ENCODE data around the gene MOK. TPM values are rescaled to one million over a fixed set of nuclear protein-coding genes. Genes with fewer than 3 reads are reported as not detected.

Gene MOK
- total RNA-seq, 4 donors from 2014 or later, result 13.0 to 25.4 (median 17.0) TPM

- H3K27me3 ChIP-seq, result no peaks in the 10 kb centered on the region
- H3K36me3 ChIP-seq, result no peaks in the 10 kb centered on the region
- no peaks in the 10 kb centered on the region for H3K9me3 ChIP-seq
- 91% methylated on average over 2 of the region's 2 CpGs for WGBS
- TF ChIP-seq CTCF (IDR thresholded peaks at IDR 0.05) (no peak), EP300 (IDR thresholded peaks at IDR 0.05) (no peak), POLR2A (IDR thresholded peaks at IDR 0.05) (no peak), POLR2AphosphoS5 (IDR thresholded peaks at IDR 0.05) (no peak)
- no peaks in the 10 kb centered on the region for H3K4me1 ChIP-seq
- DNase-seq (ENCODE audit: low spot score in 2 of 2), result no peak
- H3K27ac ChIP-seq, result no peak overlapping the region
- H3K4me3 ChIP-seq, result no peak overlapping the region
These were observed 16.8 kb downstream of the MOK start for GRCh38 chr14:102288139-102288538.

- H3K4me3 ChIP-seq, result no peak overlapping the region
- H3K27me3 ChIP-seq, result no peaks in the 10 kb centered on the region
- peaks cover 14% of the 10 kb centered on the region for H3K36me3 ChIP-seq
- no peaks in the 10 kb centered on the region for H3K4me1 ChIP-seq
- TF ChIP-seq POLR2AphosphoS5 (IDR thresholded peaks at IDR 0.05) (no peak), CTCF (IDR thresholded peaks at IDR 0.05) (no peak), POLR2A (IDR thresholded peaks at IDR 0.05) (no peak), EP300 (IDR thresholded peaks at IDR 0.05) (no peak)
- H3K9me3 ChIP-seq, result no peaks in the 10 kb centered on the region
- H3K27ac ChIP-seq, result no peak overlapping the region
- WGBS, result 95% methylated on average over 2 of the region's 2 CpGs
- no peak for DNase-seq (ENCODE audit: low spot score in 2 of 2)
These were observed 19.9 kb downstream of the MOK start for GRCh38 chr14:102285106-102285505.

GRCh38 chr14:102283631-102284129, 21.3 kb downstream of the MOK start:
- H3K36me3 ChIP-seq, result peaks cover 15% of the 10 kb centered on the region
- H3K27ac ChIP-seq, result no peak overlapping the region
- no peaks in the 10 kb centered on the region for H3K9me3 ChIP-seq
- WGBS, result 50% methylated on average over 2 of the region's 2 CpGs
- DNase-seq (ENCODE audit: low spot score in 2 of 2), result no peak
- H3K4me1 ChIP-seq, result no peaks in the 10 kb centered on the region
- no peak for TF ChIP-seq POLR2AphosphoS5 (IDR thresholded peaks at IDR 0.05)
- TF ChIP-seq EP300 (IDR thresholded peaks at IDR 0.05), result no peak
- no peak for TF ChIP-seq CTCF (IDR thresholded peaks at IDR 0.05)
- no peak for TF ChIP-seq POLR2A (IDR thresholded peaks at IDR 0.05)
- H3K4me3 ChIP-seq, result no peak overlapping the region
- H3K27me3 ChIP-seq, result no peaks in the 10 kb centered on the region

GRCh38 chr14:102282751-102283465, 22.1 kb downstream of the MOK start:
- Histone ChIP-seq H3K4me3 (no peak overlapping the region), H3K27me3 (no peaks in the 10 kb centered on the region), H3K36me3 (peaks cover 15% of the 10 kb centered on the region), H3K4me1 (no peaks in the 10 kb centered on the region), H3K27ac (no peak overlapping the region), H3K9me3 (no peaks in the 10 kb centered on the region)
- no peak for TF ChIP-seq POLR2AphosphoS5 (IDR thresholded peaks at IDR 0.05)
- no peak for TF ChIP-seq CTCF (IDR thresholded peaks at IDR 0.05)
- TF ChIP-seq EP300 (IDR thresholded peaks at IDR 0.05), result no peak
- TF ChIP-seq POLR2A (IDR thresholded peaks at IDR 0.05), result no peak
- DNase-seq (ENCODE audit: low spot score in 2 of 2), result no peak
- 80% methylated on average over 9 of the region's 9 CpGs for WGBS

- peaks cover 15% of the 10 kb centered on the region for H3K36me3 ChIP-seq
- no peaks in the 10 kb centered on the region for H3K27me3 ChIP-seq
- DNase-seq (ENCODE audit: low spot score in 2 of 2), result no peak
- H3K4me3 ChIP-seq, result no peak overlapping the region
- 91% methylated on average over 8 of the region's 8 CpGs for WGBS
- H3K27ac ChIP-seq, result no peak overlapping the region
- H3K4me1 ChIP-seq, result no peaks in the 10 kb centered on the region
- TF ChIP-seq CTCF (IDR thresholded peaks at IDR 0.05) (no peak), POLR2A (IDR thresholded peaks at IDR 0.05) (no peak), EP300 (IDR thresholded peaks at IDR 0.05) (no peak), POLR2AphosphoS5 (IDR thresholded peaks at IDR 0.05) (no peak)
- no peaks in the 10 kb centered on the region for H3K9me3 ChIP-seq
These were observed 24.5 kb downstream of the MOK start for GRCh38 chr14:102280376-102280962.
